D721Med (cell line): ENCODE measurements around the gene LPP.

ENCODE experiments used
- DNase-seq: peaks from one replicate; pipeline ENCODE4 v3.0.0; 2011; ENCODE audit warnings: low spot score; ENCODE audit not compliant: insufficient read length
- FAIRE-seq: peaks from 2 replicates; lab custom pipeline; 2011; peaks lifted over from hg19 to GRCh38; lab: Jason Lieb, UNC
- CTCF ChIP-seq: IDR thresholded peaks from 2 replicates; pipeline ENCODE4 v1.5.1; 2012; ENCODE audit warnings: mild to moderate bottlenecking, control low read depth; ENCODE audit not compliant: insufficient read depth; ENCODE audit errors: missing control alignments

Gene LPP

GRCh38 chr3:188486952-188487351 lies 333.0 kb downstream of the LPP start:
- no peak for TF ChIP-seq CTCF
- FAIRE-seq: no peak
- no peak for DNase-seq

- DNase-seq: no peak
- FAIRE-seq: no peak
Measured at GRCh38 chr3:188487652-188488051, 333.7 kb downstream of the LPP start.

GRCh38 chr3:188488801-188489200 lies 334.8 kb downstream of the LPP start:
- DNase-seq (no peak), FAIRE-seq (no peak)
- TF ChIP-seq CTCF: no peak

More at GRCh38 chr3:188487652-188488051, 333.7 kb downstream of the LPP start:
- no peak for TF ChIP-seq CTCF

GRCh38 chr3:188489639-188490405 lies 335.9 kb downstream of the LPP start:
- no peak for FAIRE-seq
- no peak for TF ChIP-seq CTCF
- DNase-seq: no peak

- DNase-seq: no peak
- no peak for TF ChIP-seq CTCF
- FAIRE-seq: no peak
Measured at GRCh38 chr3:188490416-188490815, 336.5 kb downstream of the LPP start.

GRCh38 chr3:188491276-188491687 lies 337.3 kb downstream of the LPP start:
- no peak for TF ChIP-seq CTCF
- FAIRE-seq (no peak), DNase-seq (no peak)

- FAIRE-seq: no peak
- DNase-seq: no peak
- TF ChIP-seq CTCF: no peak
Measured at GRCh38 chr3:188496390-188496789, 342.4 kb downstream of the LPP start.
